ENCODE measurements around the gene TAF7. TPM values are rescaled to one million over a fixed set of nuclear protein-coding genes. Genes with fewer than 3 reads are reported as not detected.
"Not testable (repeated sequence)": the region's sequence is repeated elsewhere in the genome, so short reads cannot be mapped to it uniquely, and the experiment has no call there.

Gene TAF7
- total RNA-seq, 1 experiment from 2014 or later, result 85.9 TPM

DNA sequence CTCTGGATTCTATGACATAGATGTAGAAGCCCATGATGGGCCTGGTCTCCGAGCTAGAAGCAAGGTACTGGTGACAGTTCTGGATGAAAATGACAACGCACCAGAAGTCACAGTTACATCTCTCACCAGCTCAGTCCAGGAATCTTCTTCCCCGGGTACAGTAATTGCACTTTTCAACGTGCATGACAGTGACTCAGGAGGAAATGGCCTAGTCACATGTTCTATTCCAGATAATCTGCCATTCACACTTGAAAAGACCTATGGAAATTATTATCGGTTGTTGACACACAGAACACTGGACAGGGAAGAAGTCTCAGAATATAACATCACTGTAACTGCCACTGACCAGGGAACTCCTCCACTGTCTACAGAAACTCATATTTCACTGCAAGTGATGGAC lies 35.5 kb upstream of the TAF7 start:
- no peak for DNase-seq
- Histone ChIP-seq H3K4me3 (ENCODE audit: low read length) (no peak overlapping the region), H4K20me1 (ENCODE audit: insufficient read depth, low read depth, low read length) (no peaks in the 10 kb centered on the region), H3K79me2 (ENCODE audit: low read length) (peaks cover 40% of the 10 kb centered on the region), H3K9ac (ENCODE audit: low read length) (no peak overlapping the region), H3K4me1 (ENCODE audit: low read length) (peaks cover 24% of the 10 kb centered on the region), H3K27me3 (ENCODE audit: low read length) (no peaks in the 10 kb centered on the region), H2AFZ (ENCODE audit: low read length) (no peak overlapping the region), H3K4me2 (ENCODE audit: low read depth, low read length, poor library complexity, severe bottlenecking) (no peak overlapping the region), H3K9me3 (ENCODE audit: low read length) (peaks cover 15% of the 10 kb centered on the region), H3K9me2 (replicated peaks; ENCODE audit: insufficient read depth, low read length) (no peaks in the 10 kb centered on the region), H3K27ac (ENCODE audit: low read length) (no peak overlapping the region), H3K36me3 (ENCODE audit: insufficient read depth, low read length) (peaks cover 29% of the 10 kb centered on the region; the same call in 1 of the 2 replicates)

DNA sequence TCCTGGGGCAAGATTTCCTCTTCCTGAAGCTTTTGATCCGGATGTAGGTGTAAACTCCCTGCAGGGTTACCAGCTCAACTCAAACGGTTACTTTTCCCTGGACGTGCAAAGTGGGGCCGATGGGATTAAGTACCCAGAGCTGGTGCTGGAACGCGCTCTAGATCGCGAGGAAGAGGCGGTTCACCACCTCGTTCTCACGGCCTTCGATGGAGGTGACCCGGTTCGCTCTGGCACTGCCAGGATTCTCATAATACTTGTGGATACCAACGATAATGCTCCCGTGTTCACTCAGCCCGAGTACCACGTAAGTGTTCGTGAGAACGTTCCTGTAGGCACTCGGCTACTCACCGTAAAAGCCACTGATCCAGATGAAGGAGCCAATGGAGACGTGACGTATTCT lies 35.1 kb upstream of the TAF7 start:
- peaks cover 27% of the 10 kb centered on the region for H3K4me1 ChIP-seq (ENCODE audit: low read length)
- H2AFZ ChIP-seq (ENCODE audit: low read length), result no peak overlapping the region
- DNase-seq, result no peak
- no peak overlapping the region for H3K27ac ChIP-seq (ENCODE audit: low read length)
- peaks cover 13% of the 10 kb centered on the region for H3K9me3 ChIP-seq (ENCODE audit: low read length)
- no peaks in the 10 kb centered on the region for H4K20me1 ChIP-seq (ENCODE audit: insufficient read depth, low read depth, low read length)
- no peaks in the 10 kb centered on the region for H3K27me3 ChIP-seq (ENCODE audit: low read length)
- peaks cover 28% of the 10 kb centered on the region; the same call in 1 of the 2 replicates for H3K36me3 ChIP-seq (ENCODE audit: insufficient read depth, low read length)
- no peak overlapping the region for H3K9ac ChIP-seq (ENCODE audit: low read length)
- no peak overlapping the region for H3K4me3 ChIP-seq (ENCODE audit: low read length)
- no peaks in the 10 kb centered on the region for H3K9me2 ChIP-seq (replicated peaks; ENCODE audit: insufficient read depth, low read length)
- no peak overlapping the region for H3K4me2 ChIP-seq (ENCODE audit: low read depth, low read length, poor library complexity, severe bottlenecking)
- peaks cover 42% of the 10 kb centered on the region for H3K79me2 ChIP-seq (ENCODE audit: low read length)

DNA sequence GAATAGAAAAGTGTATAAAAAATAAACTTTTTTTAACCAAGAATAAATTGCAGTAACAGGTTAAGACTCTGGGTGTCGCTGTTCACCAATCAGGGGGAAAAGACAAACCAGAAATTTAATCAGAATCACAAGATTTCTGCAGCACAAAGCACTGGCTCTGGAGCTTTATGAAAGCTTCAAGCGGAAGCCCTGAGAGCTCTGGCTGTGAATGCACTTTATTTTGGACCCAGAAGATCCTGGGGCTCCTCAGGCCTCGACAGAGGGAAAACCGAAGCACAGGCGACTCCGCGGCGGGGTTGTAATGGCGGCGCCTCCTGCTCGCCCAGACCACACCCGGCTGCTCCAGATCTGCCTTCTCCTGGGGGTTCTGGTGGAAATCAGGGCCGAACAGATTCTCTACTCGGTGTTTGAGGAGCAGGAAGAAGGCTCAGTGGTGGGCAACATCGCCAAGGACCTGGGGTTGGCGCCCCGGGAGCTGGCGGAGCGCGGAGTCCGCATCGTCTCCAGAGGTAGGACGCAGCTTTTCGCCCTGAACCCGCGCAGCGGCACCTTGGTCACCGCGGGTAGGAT lies 34.4 kb upstream of the TAF7 start, which contains the start of gene PCDHGA4:
TSS of gene PCDHGA4 (plus strand) at position 122 of the 570 bp plus-strand sequence. CDS start at position 209, 87 bp downstream.
- Histone ChIP-seq H2AFZ (ENCODE audit: low read length) (no peak within 1 kb of the TSS), H3K27me3 (ENCODE audit: low read length) (no peaks in the 10 kb centered on the region), H3K4me3 (ENCODE audit: low read length) (peak within 1 kb of the TSS; percentile 27; the same call in 1 of the 2 replicates), H3K79me2 (ENCODE audit: low read length) (peaks cover 38% of the 10 kb centered on the region), H3K4me1 (ENCODE audit: low read length) (peaks cover 26% of the 10 kb centered on the region), H3K9me2 (replicated peaks; ENCODE audit: insufficient read depth, low read length) (no peaks in the 10 kb centered on the region), H4K20me1 (ENCODE audit: insufficient read depth, low read depth, low read length) (no peaks in the 10 kb centered on the region), H3K9me3 (ENCODE audit: low read length) (peaks cover 13% of the 10 kb centered on the region), H3K36me3 (ENCODE audit: insufficient read depth, low read length) (peaks cover 28% of the 10 kb centered on the region; the same call in 1 of the 2 replicates), H3K4me2 (ENCODE audit: low read depth, low read length, poor library complexity, severe bottlenecking) (peak within 1 kb of the TSS; percentile 38), H3K27ac (ENCODE audit: low read length) (no peak within 1 kb of the TSS), H3K9ac (ENCODE audit: low read length) (no peak within 1 kb of the TSS)
- peak; percentile 58 for DNase-seq

DNA sequence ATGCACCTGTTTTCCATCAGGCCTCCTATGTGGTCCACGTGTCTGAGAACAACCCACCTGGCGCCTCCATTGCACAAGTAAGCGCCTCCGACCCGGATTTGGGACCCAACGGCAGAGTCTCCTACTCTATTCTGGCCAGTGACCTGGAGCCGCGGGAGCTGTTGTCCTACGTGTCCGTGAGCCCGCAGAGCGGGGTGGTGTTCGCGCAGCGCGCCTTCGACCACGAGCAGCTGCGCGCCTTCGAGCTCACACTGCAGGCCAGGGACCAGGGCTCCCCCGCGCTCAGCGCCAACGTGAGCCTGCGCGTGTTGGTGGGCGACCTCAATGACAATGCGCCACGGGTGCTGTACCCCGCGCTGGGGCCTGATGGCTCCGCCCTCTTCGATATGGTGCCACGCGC lies 31.0 kb upstream of the TAF7 start:
- no peaks in the 10 kb centered on the region for H4K20me1 ChIP-seq (ENCODE audit: insufficient read depth, low read depth, low read length)
- peaks cover 12% of the 10 kb centered on the region for H3K4me1 ChIP-seq (ENCODE audit: low read length)
- peaks cover 34% of the 10 kb centered on the region for H3K79me2 ChIP-seq (ENCODE audit: low read length)
- H3K4me2 ChIP-seq (ENCODE audit: low read depth, low read length, poor library complexity, severe bottlenecking), result no peak overlapping the region
- no peak overlapping the region for H2AFZ ChIP-seq (ENCODE audit: low read length)
- H3K4me3 ChIP-seq (ENCODE audit: low read length), result peak overlapping the region; percentile 68; the same call in 1 of the 2 replicates
- DNase-seq, result no peak
- no peak overlapping the region for H3K9ac ChIP-seq (ENCODE audit: low read length)
- H3K36me3 ChIP-seq (ENCODE audit: insufficient read depth, low read length), result peaks cover 22% of the 10 kb centered on the region; the same call in 1 of the 2 replicates
- H3K27me3 ChIP-seq (ENCODE audit: low read length), result no peaks in the 10 kb centered on the region
- peaks cover 13% of the 10 kb centered on the region for H3K9me3 ChIP-seq (ENCODE audit: low read length)
- no peak overlapping the region for H3K27ac ChIP-seq (ENCODE audit: low read length)
- no peaks in the 10 kb centered on the region for H3K9me2 ChIP-seq (replicated peaks; ENCODE audit: insufficient read depth, low read length)

DNA sequence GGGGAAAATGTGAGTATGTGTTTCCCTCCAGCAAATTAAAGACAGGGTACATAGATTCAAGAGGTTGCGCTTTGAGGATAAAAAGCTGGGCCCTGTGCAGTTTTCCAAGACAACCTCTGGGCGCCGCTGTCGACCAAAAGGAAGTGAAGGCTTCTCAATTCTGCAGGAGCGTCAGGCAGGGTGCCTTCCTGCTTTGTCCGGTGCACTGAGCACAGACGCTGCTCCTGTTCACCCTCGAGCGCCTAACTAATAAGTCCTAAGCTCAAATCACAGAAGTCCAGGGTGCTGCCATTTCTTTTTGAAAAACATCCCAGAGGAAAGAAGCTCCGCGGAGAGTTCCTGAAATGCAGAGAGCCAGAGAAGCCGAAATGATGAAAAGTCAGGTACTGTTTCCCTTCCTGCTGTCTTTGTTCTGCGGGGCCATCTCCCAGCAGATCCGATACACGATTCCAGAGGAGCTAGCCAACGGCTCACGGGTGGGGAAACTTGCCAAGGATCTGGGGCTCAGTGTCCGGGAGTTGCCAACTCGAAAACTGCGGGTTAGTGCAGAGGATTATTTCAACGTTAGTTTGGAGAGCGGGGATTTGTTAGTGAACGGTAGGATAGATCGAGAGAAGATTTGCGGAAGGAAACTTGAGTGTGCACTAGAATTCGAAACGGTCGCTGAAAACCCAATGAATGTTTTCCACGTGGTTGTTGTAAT lies 29.5 kb upstream of the TAF7 start, which contains the start of gene PCDHGB1:
TSS of gene PCDHGB1 (plus strand) at position 183 of the 703 bp plus-strand sequence. CDS start at position 345, 162 bp downstream.
- peaks cover 18% of the 10 kb centered on the region; the same call in 1 of the 2 replicates for H3K36me3 ChIP-seq (ENCODE audit: insufficient read depth, low read length)
- H3K27ac ChIP-seq (ENCODE audit: low read length), result peak within 1 kb of the TSS; percentile 47
- H2AFZ ChIP-seq (ENCODE audit: low read length), result peak within 1 kb of the TSS; percentile 22; the same call in 1 of the 2 replicates
- peaks cover 28% of the 10 kb centered on the region for H3K79me2 ChIP-seq (ENCODE audit: low read length)
- peak; percentile 93 for DNase-seq
- no peaks in the 10 kb centered on the region for H4K20me1 ChIP-seq (ENCODE audit: insufficient read depth, low read depth, low read length)
- H3K9me2 ChIP-seq (replicated peaks; ENCODE audit: insufficient read depth, low read length), result no peaks in the 10 kb centered on the region
- peaks cover 7% of the 10 kb centered on the region for H3K9me3 ChIP-seq (ENCODE audit: low read length)
- peak within 1 kb of the TSS; percentile 68 for H3K4me3 ChIP-seq (ENCODE audit: low read length)
- H3K9ac ChIP-seq (ENCODE audit: low read length), result peak within 1 kb of the TSS; percentile 69
- peak within 1 kb of the TSS; percentile 71 for H3K4me2 ChIP-seq (ENCODE audit: low read depth, low read length, poor library complexity, severe bottlenecking)
- no peaks in the 10 kb centered on the region for H3K27me3 ChIP-seq (ENCODE audit: low read length)
- peaks cover 12% of the 10 kb centered on the region for H3K4me1 ChIP-seq (ENCODE audit: low read length)

DNA sequence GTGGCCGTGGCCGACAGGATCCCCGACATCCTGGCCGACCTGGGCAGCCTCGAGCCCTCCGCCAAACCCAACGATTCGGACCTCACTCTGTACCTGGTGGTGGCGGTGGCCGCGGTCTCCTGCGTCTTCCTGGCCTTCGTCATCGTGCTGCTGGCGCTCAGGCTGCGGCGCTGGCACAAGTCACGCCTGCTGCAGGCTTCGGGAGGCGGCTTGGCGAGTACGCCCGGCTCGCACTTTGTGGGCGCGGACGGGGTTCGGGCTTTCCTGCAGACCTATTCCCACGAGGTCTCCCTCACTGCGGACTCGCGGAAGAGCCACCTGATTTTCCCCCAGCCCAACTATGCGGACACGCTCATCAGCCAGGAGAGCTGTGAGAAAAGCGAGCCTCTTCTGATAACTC lies 25.4 kb upstream of the TAF7 start:
- H3K9ac ChIP-seq (ENCODE audit: low read length); H3K27me3 ChIP-seq (ENCODE audit: low read length); H3K27ac ChIP-seq (ENCODE audit: low read length); H3K4me2 ChIP-seq (ENCODE audit: low read depth, low read length, poor library complexity, severe bottlenecking); H3K36me3 ChIP-seq (ENCODE audit: insufficient read depth, low read length); H2AFZ ChIP-seq (ENCODE audit: low read length); H3K4me3 ChIP-seq (ENCODE audit: low read length); H3K9me2 ChIP-seq (replicated peaks; ENCODE audit: insufficient read depth, low read length); H4K20me1 ChIP-seq (ENCODE audit: insufficient read depth, low read depth, low read length); H3K79me2 ChIP-seq (ENCODE audit: low read length); H3K9me3 ChIP-seq (ENCODE audit: low read length); DNase-seq: not testable (repeated sequence)
- peaks cover 12% of the 10 kb centered on the region for H3K4me1 ChIP-seq (ENCODE audit: low read length)

DNA sequence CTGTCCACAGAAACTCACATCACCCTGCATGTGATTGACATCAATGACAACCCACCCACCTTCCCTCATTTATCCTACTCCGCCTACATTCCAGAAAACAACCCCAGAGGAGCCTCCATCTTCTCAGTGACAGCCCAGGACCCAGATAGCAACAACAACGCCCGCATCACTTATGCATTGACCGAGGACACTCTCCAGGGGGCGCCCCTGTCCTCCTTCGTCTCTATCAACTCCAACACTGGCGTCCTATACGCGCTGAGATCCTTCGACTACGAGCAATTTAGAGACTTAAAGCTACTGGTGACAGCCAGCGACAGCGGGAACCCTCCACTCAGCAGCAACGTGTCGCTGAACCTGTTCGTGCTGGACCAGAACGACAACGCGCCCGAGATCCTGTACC lies 24.7 kb upstream of the TAF7 start:
- peaks cover 5% of the 10 kb centered on the region for H3K4me1 ChIP-seq (ENCODE audit: low read length)
- no peak overlapping the region for H3K4me3 ChIP-seq (ENCODE audit: low read length)
- no peaks in the 10 kb centered on the region for H3K9me2 ChIP-seq (replicated peaks; ENCODE audit: insufficient read depth, low read length)
- H2AFZ ChIP-seq (ENCODE audit: low read length), result no peak overlapping the region
- no peaks in the 10 kb centered on the region; the same call in 1 of the 2 replicates for H3K79me2 ChIP-seq (ENCODE audit: low read length)
- H3K9ac ChIP-seq (ENCODE audit: low read length), result no peak overlapping the region
- H3K9me3 ChIP-seq (ENCODE audit: low read length), result no peaks in the 10 kb centered on the region
- no peaks in the 10 kb centered on the region for H3K36me3 ChIP-seq (ENCODE audit: insufficient read depth, low read length)
- H4K20me1 ChIP-seq (ENCODE audit: insufficient read depth, low read depth, low read length), result no peaks in the 10 kb centered on the region
- H3K27ac ChIP-seq (ENCODE audit: low read length), result no peak overlapping the region
- DNase-seq, result no peak
- no peaks in the 10 kb centered on the region for H3K27me3 ChIP-seq (ENCODE audit: low read length)
- H3K4me2 ChIP-seq (ENCODE audit: low read depth, low read length, poor library complexity, severe bottlenecking), result no peak overlapping the region

DNA sequence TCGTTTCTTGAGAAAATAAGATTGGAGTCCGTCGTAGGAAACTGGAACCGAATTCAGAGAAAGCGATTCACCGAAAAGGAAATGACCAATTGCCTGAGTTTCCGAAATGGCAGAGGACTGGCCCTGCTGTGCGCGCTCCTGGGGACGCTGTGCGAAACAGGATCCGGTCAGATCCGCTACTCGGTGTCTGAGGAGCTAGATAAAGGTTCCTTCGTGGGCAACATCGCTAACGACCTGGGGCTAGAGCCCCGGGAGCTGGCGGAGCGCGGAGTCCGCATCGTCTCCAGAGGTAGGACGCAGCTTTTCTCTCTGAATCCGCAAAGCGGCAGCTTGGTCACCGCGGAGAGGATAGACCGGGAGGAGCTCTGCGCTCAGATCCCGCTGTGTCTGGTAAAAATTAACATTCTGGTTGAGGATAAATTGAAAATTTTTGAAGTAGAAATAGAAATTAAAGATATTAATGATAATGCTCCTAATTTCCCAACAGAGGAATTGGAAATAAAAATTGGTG lies 23.4 kb upstream of the TAF7 start:
- DNase-seq, result no peak
- H3K36me3 ChIP-seq (ENCODE audit: insufficient read depth, low read length), result no peaks in the 10 kb centered on the region
- no peak overlapping the region for H3K4me3 ChIP-seq (ENCODE audit: low read length)
- no peaks in the 10 kb centered on the region for H3K4me1 ChIP-seq (ENCODE audit: low read length)
- H3K4me2 ChIP-seq (ENCODE audit: low read depth, low read length, poor library complexity, severe bottlenecking), result no peak overlapping the region
- no peaks in the 10 kb centered on the region for H3K9me3 ChIP-seq (ENCODE audit: low read length)
- no peak overlapping the region for H3K9ac ChIP-seq (ENCODE audit: low read length)
- H3K9me2 ChIP-seq (replicated peaks; ENCODE audit: insufficient read depth, low read length), result no peaks in the 10 kb centered on the region
- no peak overlapping the region for H2AFZ ChIP-seq (ENCODE audit: low read length)
- no peaks in the 10 kb centered on the region for H3K79me2 ChIP-seq (ENCODE audit: low read length)
- no peaks in the 10 kb centered on the region for H4K20me1 ChIP-seq (ENCODE audit: insufficient read depth, low read depth, low read length)
- H3K27ac ChIP-seq (ENCODE audit: low read length), result no peak overlapping the region
- no peaks in the 10 kb centered on the region for H3K27me3 ChIP-seq (ENCODE audit: low read length)

Measured in Karpas-422 (cell line).